ENCODE measurements around the gene FANK1.

GRCh38 chr10:125992254-125992653 is 95.9 kb downstream of the FANK1 start:
- no peak for TF ChIP-seq CTCF (IDR thresholded peaks at IDR 0.05)
- TF ChIP-seq EZH2 (IDR thresholded peaks at IDR 0.05), result no peak

Data from neural progenitor cell (in vitro differentiated cells).